Ishikawa (cell line): ENCODE data around the gene SLC17A8.

Experiments
- CEBPB ChIP-seq: IDR thresholded peaks from 2 replicates; pipeline ENCODE4 v1.6.1; 2012
- CREB1 ChIP-seq: IDR thresholded peaks from 2 replicates; pipeline ENCODE4 v1.6.1; 2012; ENCODE audit warnings: low read depth
- EGR1 ChIP-seq: IDR thresholded peaks from 2 replicates; pipeline ENCODE4 v1.6.1; 2012
- EP300 ChIP-seq: IDR thresholded peaks from 2 replicates; pipeline ENCODE4 v1.6.1; 2012; ENCODE audit warnings: borderline replicate concordance
- FOXM1 ChIP-seq: IDR thresholded peaks from 2 replicates; pipeline ENCODE4 v1.6.1; 2012; ENCODE audit warnings: low read depth, borderline replicate concordance
- MAX ChIP-seq: IDR thresholded peaks from 2 replicates; pipeline ENCODE4 v1.6.1; 2012
- NFIC ChIP-seq: IDR thresholded peaks from 2 replicates; pipeline ENCODE4 v1.6.1; 2012
- RAD21 ChIP-seq: IDR thresholded peaks from 2 replicates; pipeline ENCODE4 v1.6.1; 2012; ENCODE audit warnings: low read depth
- REST ChIP-seq: IDR thresholded peaks from 2 replicates; pipeline ENCODE4 v1.6.1; 2012; ENCODE audit warnings: low read depth, mild to moderate bottlenecking
- TAF1 ChIP-seq: IDR thresholded peaks from 2 replicates; pipeline ENCODE4 v1.6.1; 2012; ENCODE audit warnings: low read depth, mild to moderate bottlenecking
- TCF12 ChIP-seq: IDR thresholded peaks from 2 replicates; pipeline ENCODE4 v1.6.1; 2012; ENCODE audit warnings: low read depth
- TEAD4 ChIP-seq: IDR thresholded peaks from 2 replicates; pipeline ENCODE4 v1.6.1; 2012
- USF1 ChIP-seq: IDR thresholded peaks from 2 replicates; pipeline ENCODE4 v1.6.1; 2012
- YY1 ChIP-seq: IDR thresholded peaks from 2 replicates; pipeline ENCODE4 v1.6.1; 2012; ENCODE audit warnings: low read depth
- ZBTB7A ChIP-seq: IDR thresholded peaks from 2 replicates; pipeline ENCODE4 v1.6.1; 2012; ENCODE audit warnings: low read depth

Gene SLC17A8

GRCh38 chr12:100461330-100461973 lies 104.6 kb downstream of the SLC17A8 start:
- TF ChIP-seq FOXM1 (no peak), REST (peak; percentile 42; the same call in 1 of the 2 replicates), MAX (no peak), NFIC (no peak), EP300 (no peak), USF1 (no peak)

- TF ChIP-seq YY1 (no peak), FOXM1 (no peak), USF1 (no peak), REST (no peak), TCF12 (no peak), EGR1 (no peak), TEAD4 (no peak), NFIC (no peak), TAF1 (no peak), CREB1 (no peak), ZBTB7A (no peak), MAX (no peak), RAD21 (no peak), EP300 (no peak), CEBPB (no peak)
Measured at GRCh38 chr12:100463661-100464060, 106.8 kb downstream of the SLC17A8 start.

- TF ChIP-seq TAF1, result no peak
- no peak for TF ChIP-seq CEBPB
- no peak for TF ChIP-seq ZBTB7A
- TF ChIP-seq TEAD4, result no peak
Measured at GRCh38 chr12:100464529-100464928, 107.7 kb downstream of the SLC17A8 start.

- TF ChIP-seq USF1 (no peak), CREB1 (no peak), YY1 (no peak), ZBTB7A (no peak), NFIC (no peak), EP300 (no peak), REST (no peak), RAD21 (no peak), CEBPB (no peak), TAF1 (no peak), EGR1 (no peak), FOXM1 (no peak), MAX (no peak), TCF12 (no peak), TEAD4 (no peak)
Measured at GRCh38 chr12:100468126-100468525, 111.3 kb downstream of the SLC17A8 start.
